ENCODE measurements around the gene FUS. TPM values are rescaled to one million over a fixed set of nuclear protein-coding genes. Genes with fewer than 3 reads are reported as not detected.

The FUS gene
- total and polyA plus RNA-seq, 2 of the 13 experiments (the other 11 are each of a cell fraction or from before 2014, with no cell fraction given), result 68.1 to 168 TPM

DNA sequence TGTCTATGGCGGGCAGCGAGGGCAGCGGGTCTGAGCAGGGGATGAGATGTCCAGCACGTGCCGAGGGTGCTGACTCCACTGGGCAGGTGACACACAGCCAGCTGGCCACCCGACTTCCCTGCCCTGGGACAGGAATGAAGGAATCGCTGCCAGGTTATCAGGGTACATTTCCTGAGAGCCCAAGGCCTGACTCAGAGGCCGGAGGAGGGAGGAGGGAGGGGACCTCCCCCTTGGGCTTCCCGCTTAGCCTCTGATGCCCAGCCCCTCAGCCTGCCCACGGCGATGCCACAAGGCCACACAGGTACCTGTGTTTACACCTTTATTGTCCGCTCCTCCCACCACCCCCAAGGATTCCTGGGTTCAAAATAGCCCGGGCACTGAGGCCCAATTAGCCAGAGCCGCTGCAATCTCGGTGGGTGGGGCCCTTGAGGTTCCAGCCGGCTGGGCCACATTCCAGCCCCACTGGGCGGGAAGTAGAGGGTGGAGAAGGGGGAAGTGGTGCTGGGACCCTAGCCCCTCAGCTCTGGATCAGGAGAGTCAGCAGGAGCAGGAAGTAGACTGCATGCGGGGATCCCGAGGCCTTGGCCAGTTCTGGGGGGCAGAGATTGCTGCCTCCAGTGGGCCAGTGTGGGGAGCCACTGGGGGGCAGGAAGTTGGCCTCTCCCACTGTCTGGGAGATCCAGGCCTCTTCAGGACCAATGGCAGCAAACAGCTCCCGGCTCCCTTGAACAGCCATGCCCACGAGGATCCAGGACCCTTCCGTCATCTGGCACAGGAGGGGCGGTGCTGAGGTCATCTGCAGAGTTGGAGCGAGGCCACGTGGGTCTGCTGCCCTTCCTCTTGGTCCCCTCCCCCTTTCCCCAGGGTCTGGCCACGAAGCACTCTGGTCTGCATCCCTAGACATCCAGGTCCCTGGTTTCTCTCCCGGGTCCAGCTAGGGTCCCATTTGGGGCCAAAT is 41.0 kb upstream of the FUS start (continued):
- TF ChIP-seq THAP11 (CRISPR knock-in tag; IDR thresholded peaks at IDR 0.05) (no peak), ZNF749 (CRISPR knock-in tag; IDR thresholded peaks at IDR 0.05; ENCODE audit: borderline replicate concordance) (no peak), RBFOX2 (IDR thresholded peaks at IDR 0.05; ENCODE audit: low read depth, low read length) (no peak), ARHGAP35 (CRISPR knock-in tag; IDR thresholded peaks at IDR 0.05; ENCODE audit: borderline replicate concordance) (no peak), ZBTB38 (CRISPR knock-in tag; IDR thresholded peaks at IDR 0.05) (no peak; the same call in 1 of the 2 replicates), ZNF317 (CRISPR knock-in tag; IDR thresholded peaks at IDR 0.05) (peak; percentile 66; the same call in 1 of the 2 replicates), XBP1 (CRISPR knock-in tag; IDR thresholded peaks at IDR 0.05) (no peak), SAP130 (CRISPR knock-in tag; IDR thresholded peaks at IDR 0.05; ENCODE audit: low read depth) (peak; percentile 64), ATF7-NPFF (CRISPR knock-in tag; IDR thresholded peaks at IDR 0.05; ENCODE audit: low read depth) (no peak), ZSCAN12 (CRISPR knock-in tag; IDR thresholded peaks at IDR 0.05) (no peak), HMG20A (CRISPR knock-in tag; IDR thresholded peaks at IDR 0.05; ENCODE audit: borderline replicate concordance) (no peak), EP300 (IDR thresholded peaks at IDR 0.05; ENCODE audit: low read depth in 2 of 2, low read length in 2 of 2) (no peak), EP300 (CRISPR knock-in tag; IDR thresholded peaks at IDR 0.05; ENCODE audit: borderline replicate concordance) (no peak; the same call in 1 of the 2 replicates), ZNF839 (CRISPR knock-in tag; IDR thresholded peaks at IDR 0.05; ENCODE audit: borderline replicate concordance) (no peak), ZNF251 (CRISPR knock-in tag; IDR thresholded peaks at IDR 0.05) (no peak), BHLHE40 (IDR thresholded peaks at IDR 0.05; ENCODE audit: low read length) (peak; percentile 95), SMAD1 (CRISPR knock-in tag; IDR thresholded peaks at IDR 0.05; ENCODE audit: borderline replicate concordance, low read depth) (0 out of 2 replicates have a peak, but pooled peaks have one; percentile 73), HIVEP1 (CRISPR knock-in tag; IDR thresholded peaks at IDR 0.05) (peak; percentile 4; the same call in 1 of the 2 replicates), ZNF546 (CRISPR knock-in tag; conservative IDR thresholded peaks at IDR 0.05) (no peak), SMAD9 (CRISPR knock-in tag; IDR thresholded peaks at IDR 0.05) (no peak), ZKSCAN8 (CRISPR knock-in tag; IDR thresholded peaks at IDR 0.05; ENCODE audit: borderline replicate concordance) (no peak), TBX3 (IDR thresholded peaks at IDR 0.05; ENCODE audit: borderline replicate concordance) (no peak), NCOA2 (CRISPR knock-in tag; IDR thresholded peaks at IDR 0.05) (no peak)
- TF ChIP-seq, protein P1, sequence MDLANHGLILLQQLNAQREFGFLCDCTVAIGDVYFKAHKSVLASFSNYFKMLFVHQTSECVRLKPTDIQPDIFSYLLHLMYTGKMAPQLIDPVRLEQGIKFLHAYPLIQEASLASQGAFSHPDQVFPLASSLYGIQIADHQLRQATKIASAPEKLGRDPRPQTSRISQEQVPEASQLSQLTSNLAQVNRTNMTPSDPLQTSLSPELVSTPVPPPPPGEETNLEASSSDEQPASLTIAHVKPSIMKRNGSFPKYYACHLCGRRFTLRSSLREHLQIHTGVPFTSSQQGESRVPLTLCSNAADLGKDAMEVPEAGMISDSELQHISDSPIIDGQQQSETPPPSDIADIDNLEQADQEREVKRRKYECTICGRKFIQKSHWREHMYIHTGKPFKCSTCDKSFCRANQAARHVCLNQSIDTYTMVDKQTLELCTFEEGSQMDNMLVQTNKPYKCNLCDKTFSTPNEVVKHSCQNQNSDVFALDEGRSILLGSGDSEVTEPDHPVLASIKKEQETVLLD (CRISPR knock-in tag; IDR thresholded peaks at IDR 0.05; ENCODE audit: low read depth), result no peak
- TF ChIP-seq, protein P2, sequence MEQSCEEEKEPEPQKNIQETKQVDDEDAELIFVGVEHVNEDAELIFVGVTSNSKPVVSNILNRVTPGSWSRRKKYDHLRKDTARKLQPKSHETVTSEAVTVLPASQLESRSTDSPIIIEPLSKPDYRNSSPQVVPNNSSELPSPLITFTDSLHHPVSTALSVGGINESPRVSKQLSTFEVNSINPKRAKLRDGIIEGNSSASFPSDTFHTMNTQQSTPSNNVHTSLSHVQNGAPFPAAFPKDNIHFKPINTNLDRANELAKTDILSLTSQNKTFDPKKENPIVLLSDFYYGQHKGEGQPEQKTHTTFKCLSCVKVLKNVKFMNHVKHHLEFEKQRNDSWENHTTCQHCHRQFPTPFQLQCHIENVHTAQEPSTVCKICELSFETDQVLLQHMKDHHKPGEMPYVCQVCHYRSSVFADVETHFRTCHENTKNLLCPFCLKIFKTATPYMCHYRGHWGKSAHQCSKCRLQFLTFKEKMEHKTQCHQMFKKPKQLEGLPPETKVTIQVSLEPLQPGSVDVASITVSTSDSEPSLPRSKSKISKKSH (CRISPR knock-in tag; IDR thresholded peaks at IDR 0.05; ENCODE audit: borderline replicate concordance), result no peak
- TF ChIP-seq, protein P3, sequence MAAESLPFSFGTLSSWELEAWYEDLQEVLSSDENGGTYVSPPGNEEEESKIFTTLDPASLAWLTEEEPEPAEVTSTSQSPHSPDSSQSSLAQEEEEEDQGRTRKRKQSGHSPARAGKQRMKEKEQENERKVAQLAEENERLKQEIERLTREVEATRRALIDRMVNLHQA (CRISPR knock-in tag; IDR thresholded peaks at IDR 0.05), result no peak
- TF ChIP-seq, protein P4, sequence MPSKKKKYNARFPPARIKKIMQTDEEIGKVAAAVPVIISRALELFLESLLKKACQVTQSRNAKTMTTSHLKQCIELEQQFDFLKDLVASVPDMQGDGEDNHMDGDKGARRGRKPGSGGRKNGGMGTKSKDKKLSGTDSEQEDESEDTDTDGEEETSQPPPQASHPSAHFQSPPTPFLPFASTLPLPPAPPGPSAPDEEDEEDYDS (CRISPR knock-in tag; IDR thresholded peaks at IDR 0.05), result 0 out of 2 replicates have a peak, but pooled peaks have one; percentile 15

Data from HepG2 (cell line).